ENCODE measurements around the gene TMEM232. TPM values are rescaled to one million over a fixed set of nuclear protein-coding genes. Genes with fewer than 3 reads are reported as not detected.

The TMEM232 gene
- total and polyA plus RNA-seq, 2 donors from 2014 or later: 4.8 to 11.3 TPM

DNA sequence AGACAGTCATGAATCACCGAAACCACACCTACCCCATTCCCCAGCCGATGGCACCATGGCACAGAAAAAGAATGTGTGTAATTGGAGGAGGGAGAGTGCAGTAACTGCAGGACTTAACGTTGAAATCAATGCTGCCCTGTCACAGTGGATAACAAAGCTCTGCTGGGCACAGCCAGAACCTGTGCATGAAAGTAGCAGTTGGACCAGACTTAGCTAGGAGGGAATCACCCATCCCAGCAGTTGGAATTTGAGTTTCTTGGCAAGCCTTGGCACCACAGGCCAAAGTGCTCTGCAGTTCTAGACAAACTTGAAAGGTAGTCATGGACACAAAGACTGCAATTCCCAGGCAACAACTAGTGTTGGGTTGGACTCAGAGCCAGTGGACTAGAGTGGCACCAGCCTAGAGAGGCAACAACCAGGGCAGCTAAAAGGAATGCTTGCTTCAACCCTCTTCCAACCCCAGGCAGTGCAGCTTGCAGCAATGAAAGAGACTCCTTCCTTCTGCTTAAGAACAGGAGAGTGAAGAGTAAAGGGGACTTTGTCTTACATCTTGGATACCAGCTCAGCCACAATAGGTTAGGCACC lies 19.1 kb downstream of the TMEM232 start:
- no peaks in the 10 kb centered on the region for H3K27me3 ChIP-seq (ENCODE audit: control insufficient read depth, insufficient read depth, low read length)

DNA sequence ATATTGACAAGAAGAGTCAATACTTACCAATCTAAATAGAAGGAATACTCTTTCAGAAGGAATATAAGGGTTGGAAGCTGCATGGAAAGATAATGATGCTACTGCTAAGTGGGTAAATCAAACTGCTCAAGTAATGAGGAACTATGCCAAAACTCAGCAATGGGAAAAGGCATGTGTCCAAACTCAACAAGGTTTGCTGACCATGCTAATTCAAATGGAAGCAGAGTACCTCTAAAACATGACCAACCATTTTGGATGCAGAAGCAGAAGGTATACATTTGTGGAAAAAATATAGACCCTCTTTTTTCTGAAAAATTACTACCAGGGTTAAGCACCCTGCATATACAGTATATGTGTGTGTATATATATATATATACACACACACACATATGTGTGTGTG lies 21.1 kb downstream of the TMEM232 start:
- TF ChIP-seq, protein P1, sequence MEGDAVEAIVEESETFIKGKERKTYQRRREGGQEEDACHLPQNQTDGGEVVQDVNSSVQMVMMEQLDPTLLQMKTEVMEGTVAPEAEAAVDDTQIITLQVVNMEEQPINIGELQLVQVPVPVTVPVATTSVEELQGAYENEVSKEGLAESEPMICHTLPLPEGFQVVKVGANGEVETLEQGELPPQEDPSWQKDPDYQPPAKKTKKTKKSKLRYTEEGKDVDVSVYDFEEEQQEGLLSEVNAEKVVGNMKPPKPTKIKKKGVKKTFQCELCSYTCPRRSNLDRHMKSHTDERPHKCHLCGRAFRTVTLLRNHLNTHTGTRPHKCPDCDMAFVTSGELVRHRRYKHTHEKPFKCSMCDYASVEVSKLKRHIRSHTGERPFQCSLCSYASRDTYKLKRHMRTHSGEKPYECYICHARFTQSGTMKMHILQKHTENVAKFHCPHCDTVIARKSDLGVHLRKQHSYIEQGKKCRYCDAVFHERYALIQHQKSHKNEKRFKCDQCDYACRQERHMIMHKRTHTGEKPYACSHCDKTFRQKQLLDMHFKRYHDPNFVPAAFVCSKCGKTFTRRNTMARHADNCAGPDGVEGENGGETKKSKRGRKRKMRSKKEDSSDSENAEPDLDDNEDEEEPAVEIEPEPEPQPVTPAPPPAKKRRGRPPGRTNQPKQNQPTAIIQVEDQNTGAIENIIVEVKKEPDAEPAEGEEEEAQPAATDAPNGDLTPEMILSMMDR (IDR thresholded peaks at IDR 0.05; ENCODE audit: borderline replicate concordance, extremely low read depth, insufficient read depth): no peak
- H3K9ac ChIP-seq (ENCODE audit: low read length in 3 of 3): no peak overlapping the region
- intact Hi-C loops (cut with DNase I): no loop called here
- H3K36me3 ChIP-seq (ENCODE audit: control insufficient read depth in 2 of 3, insufficient read depth in 3 of 3, low read length in 3 of 3): no peaks in the 10 kb centered on the region
- DNase-seq: no peak
- no peaks in the 10 kb centered on the region for H3K4me1 ChIP-seq (ENCODE audit: control insufficient read depth in 2 of 3, insufficient read depth in 2 of 3, low read depth in 1 of 3, low read length in 3 of 3)
- no peaks in the 10 kb centered on the region for H3K27me3 ChIP-seq (ENCODE audit: control insufficient read depth, insufficient read depth, low read length)
- no peaks in the 10 kb centered on the region for H3K9me3 ChIP-seq (ENCODE audit: control insufficient read depth in 2 of 3, insufficient read depth in 1 of 3, low read length in 3 of 3)
- FAIRE-seq: no peak
- H3K27ac ChIP-seq (ENCODE audit: low read depth in 2 of 2, low read length in 2 of 2): no peak overlapping the region
- no peak overlapping the region for H3K4me3 ChIP-seq (ENCODE audit: low read length in 3 of 3)

More for the DNA sequence above, 19.1 kb downstream of the TMEM232 start:
- Histone ChIP-seq H3K9ac (ENCODE audit: low read length in 3 of 3) (no peak overlapping the region), H3K4me3 (ENCODE audit: low read length in 3 of 3) (no peak overlapping the region), H3K9me3 (ENCODE audit: control insufficient read depth in 2 of 3, insufficient read depth in 1 of 3, low read length in 3 of 3) (no peaks in the 10 kb centered on the region), H3K27ac (ENCODE audit: low read depth in 2 of 2, low read length in 2 of 2) (no peak overlapping the region), H3K4me1 (ENCODE audit: control insufficient read depth in 2 of 3, insufficient read depth in 2 of 3, low read depth in 1 of 3, low read length in 3 of 3) (no peaks in the 10 kb centered on the region), H3K36me3 (ENCODE audit: control insufficient read depth in 2 of 3, insufficient read depth in 3 of 3, low read length in 3 of 3) (no peaks in the 10 kb centered on the region)
- no peak for DNase-seq
- no peak for FAIRE-seq
- intact Hi-C loops (cut with DNase I): no loop called here
- TF ChIP-seq, protein P1 (IDR thresholded peaks at IDR 0.05; ENCODE audit: borderline replicate concordance, extremely low read depth, insufficient read depth): no peak

DNA sequence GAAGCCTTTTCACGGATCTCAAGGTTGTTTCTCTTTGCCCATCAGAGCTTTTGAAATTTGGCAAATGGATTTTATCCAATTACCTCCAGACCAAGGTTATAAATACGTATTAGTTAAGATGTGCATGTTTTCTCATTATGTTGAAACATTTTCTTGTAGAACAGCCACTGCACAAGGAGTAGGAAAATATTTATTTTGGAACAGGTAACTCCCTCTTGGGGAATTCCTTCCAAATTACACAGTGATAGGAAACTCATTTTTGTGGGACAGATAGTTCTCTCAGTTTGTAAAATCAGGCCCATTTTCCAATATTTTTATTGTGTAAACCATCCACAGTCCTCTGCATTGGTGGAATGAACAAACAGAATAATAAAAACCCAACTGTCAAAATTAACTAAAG lies 23.0 kb downstream of the TMEM232 start:
- no peaks in the 10 kb centered on the region for H3K27me3 ChIP-seq (ENCODE audit: control insufficient read depth, insufficient read depth, low read length)
- no peak overlapping the region for H3K9ac ChIP-seq (ENCODE audit: low read length in 3 of 3)
- no peak for DNase-seq
- H3K4me3 ChIP-seq (ENCODE audit: low read length in 3 of 3): no peak overlapping the region
- TF ChIP-seq, protein P1 (IDR thresholded peaks at IDR 0.05; ENCODE audit: borderline replicate concordance, extremely low read depth, insufficient read depth): no peak
- intact Hi-C loops (cut with DNase I): no loop called here
- H3K4me1 ChIP-seq (ENCODE audit: control insufficient read depth in 2 of 3, insufficient read depth in 2 of 3, low read depth in 1 of 3, low read length in 3 of 3): no peaks in the 10 kb centered on the region
- no peaks in the 10 kb centered on the region for H3K9me3 ChIP-seq (ENCODE audit: control insufficient read depth in 2 of 3, insufficient read depth in 1 of 3, low read length in 3 of 3)
- FAIRE-seq: no peak
- no peak overlapping the region for H3K27ac ChIP-seq (ENCODE audit: low read depth in 2 of 2, low read length in 2 of 2)
- H3K36me3 ChIP-seq (ENCODE audit: control insufficient read depth in 2 of 3, insufficient read depth in 3 of 3, low read length in 3 of 3): no peaks in the 10 kb centered on the region

DNA sequence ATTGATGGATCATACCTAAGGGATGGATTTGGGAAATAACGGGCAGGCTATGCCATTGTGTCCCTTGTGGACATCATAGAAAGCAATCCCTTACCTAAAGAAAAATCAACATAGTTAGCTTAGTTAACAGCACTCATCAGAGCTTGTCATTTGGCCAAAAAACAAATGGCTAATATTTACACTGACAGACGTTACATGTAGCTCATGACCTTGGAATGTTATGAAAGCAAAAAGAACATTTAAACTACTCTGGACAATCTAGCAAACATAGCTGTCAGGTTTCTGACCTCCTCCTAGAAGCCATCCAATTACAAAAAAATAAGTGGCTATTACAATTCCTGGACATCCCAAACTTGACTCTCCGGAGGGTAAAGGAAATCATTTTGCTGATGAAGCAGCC lies 23.8 kb downstream of the TMEM232 start:
- no peak for FAIRE-seq

More for the DNA sequence above, 23.8 kb downstream of the TMEM232 start:
- Histone ChIP-seq H3K9ac (ENCODE audit: low read length in 3 of 3) (no peak overlapping the region), H3K4me1 (ENCODE audit: control insufficient read depth in 2 of 3, insufficient read depth in 2 of 3, low read depth in 1 of 3, low read length in 3 of 3) (no peaks in the 10 kb centered on the region), H3K27ac (ENCODE audit: low read depth in 2 of 2, low read length in 2 of 2) (no peak overlapping the region), H3K36me3 (ENCODE audit: control insufficient read depth in 2 of 3, insufficient read depth in 3 of 3, low read length in 3 of 3) (no peaks in the 10 kb centered on the region), H3K4me3 (ENCODE audit: low read length in 3 of 3) (no peak overlapping the region), H3K9me3 (ENCODE audit: control insufficient read depth in 2 of 3, insufficient read depth in 1 of 3, low read length in 3 of 3) (no peaks in the 10 kb centered on the region), H3K27me3 (ENCODE audit: control insufficient read depth, insufficient read depth, low read length) (no peaks in the 10 kb centered on the region)
- intact Hi-C loops (cut with DNase I): no loop called here
- DNase-seq: no peak
- TF ChIP-seq, protein P1 (IDR thresholded peaks at IDR 0.05; ENCODE audit: borderline replicate concordance, extremely low read depth, insufficient read depth): no peak

Measured in kidney (tissue), 14 donors.